ENCODE measurements around the gene FAAP20. TPM values are rescaled to one million over a fixed set of nuclear protein-coding genes. Genes with fewer than 3 reads are reported as not detected.

The FAAP20 gene
- total RNA-seq, 1 donor from 2014 or later, result 14.2 TPM

- DNase-seq (ENCODE audit: low read depth) (no peak), FAIRE-seq (no peak)
- peaks cover 12% of the 10 kb centered on the region for H3K36me3 ChIP-seq (ENCODE audit: control insufficient read depth, insufficient read depth, low read length)
- TF ChIP-seq CTCF (IDR thresholded peaks at IDR 0.05; ENCODE audit: insufficient read depth, low read length, severe bottlenecking), result no peak
- H3K27me3 ChIP-seq (ENCODE audit: control insufficient read depth, insufficient read depth, low read length), result no peaks in the 10 kb centered on the region
- no peak overlapping the region for H3K4me3 ChIP-seq (ENCODE audit: low read depth, low read length)
Measured at GRCh38 chr1:2160451-2161300, 33.9 kb downstream of the FAAP20 start.

GRCh38 chr1:2159124-2159523 is 35.4 kb downstream of the FAAP20 start:
- Histone ChIP-seq H3K27me3 (ENCODE audit: control insufficient read depth, insufficient read depth, low read length) (no peaks in the 10 kb centered on the region), H3K36me3 (ENCODE audit: control insufficient read depth, insufficient read depth, low read length) (peaks cover 12% of the 10 kb centered on the region), H3K4me3 (ENCODE audit: low read depth, low read length) (no peak overlapping the region)
- no peak for FAIRE-seq
- DNase-seq (ENCODE audit: low read depth), result no peak
- TF ChIP-seq CTCF (IDR thresholded peaks at IDR 0.05; ENCODE audit: insufficient read depth, low read length, severe bottlenecking), result no peak

GRCh38 chr1:2158272-2158671 is 36.3 kb downstream of the FAAP20 start:
- Histone ChIP-seq H3K4me3 (ENCODE audit: low read depth, low read length) (no peak overlapping the region), H3K36me3 (ENCODE audit: control insufficient read depth, insufficient read depth, low read length) (peaks cover 13% of the 10 kb centered on the region), H3K27me3 (ENCODE audit: control insufficient read depth, insufficient read depth, low read length) (no peaks in the 10 kb centered on the region)
- DNase-seq (ENCODE audit: low read depth), result no peak
- no peak for TF ChIP-seq CTCF (IDR thresholded peaks at IDR 0.05; ENCODE audit: insufficient read depth, low read length, severe bottlenecking)
- no peak for FAIRE-seq

- FAIRE-seq, result no peak
- Histone ChIP-seq H3K27me3 (ENCODE audit: control insufficient read depth, insufficient read depth, low read length) (no peaks in the 10 kb centered on the region), H3K36me3 (ENCODE audit: control insufficient read depth, insufficient read depth, low read length) (peaks cover 12% of the 10 kb centered on the region), H3K4me3 (ENCODE audit: low read depth, low read length) (no peak overlapping the region)
- no peak for TF ChIP-seq CTCF (IDR thresholded peaks at IDR 0.05; ENCODE audit: insufficient read depth, low read length, severe bottlenecking)
- no peak for DNase-seq (ENCODE audit: low read depth)
Measured at GRCh38 chr1:2157856-2158255, 36.7 kb downstream of the FAAP20 start.

GRCh38 chr1:2156866-2157265 is 37.7 kb downstream of the FAAP20 start:
- H3K36me3 ChIP-seq (ENCODE audit: control insufficient read depth, insufficient read depth, low read length), result peaks cover 13% of the 10 kb centered on the region
- DNase-seq (ENCODE audit: low read depth), result no peak
- H3K4me3 ChIP-seq (ENCODE audit: low read depth, low read length), result no peak overlapping the region
- H3K27me3 ChIP-seq (ENCODE audit: control insufficient read depth, insufficient read depth, low read length), result no peaks in the 10 kb centered on the region
- no peak for TF ChIP-seq CTCF (IDR thresholded peaks at IDR 0.05; ENCODE audit: insufficient read depth, low read length, severe bottlenecking)
- no peak for FAIRE-seq

GRCh38 chr1:2155788-2156187 is 38.8 kb downstream of the FAAP20 start:
- FAIRE-seq, result no peak
- no peaks in the 10 kb centered on the region for H3K27me3 ChIP-seq (ENCODE audit: control insufficient read depth, insufficient read depth, low read length)
- peaks cover 17% of the 10 kb centered on the region for H3K36me3 ChIP-seq (ENCODE audit: control insufficient read depth, insufficient read depth, low read length)
- DNase-seq (ENCODE audit: low read depth), result no peak
- H3K4me3 ChIP-seq (ENCODE audit: low read depth, low read length), result no peak overlapping the region
- TF ChIP-seq CTCF (IDR thresholded peaks at IDR 0.05; ENCODE audit: insufficient read depth, low read length, severe bottlenecking), result no peak

All from bronchial epithelial cell (primary cell).